LNCAP (cell line): ENCODE results near the gene IL1RAPL2.

Source experiments
- TF ChIP-seq, protein P1 (sequence below): fragments of 450-650 bp; IDR thresholded peaks from 2 replicates; pipeline ENCODE4 v1.5.1; 2017; ENCODE audit warnings: mild to moderate bottlenecking

IL1RAPL2 gene

GRCh38 chrX:105647749-105648148, 1081.8 kb downstream of the IL1RAPL2 start:
- TF ChIP-seq, protein P1, sequence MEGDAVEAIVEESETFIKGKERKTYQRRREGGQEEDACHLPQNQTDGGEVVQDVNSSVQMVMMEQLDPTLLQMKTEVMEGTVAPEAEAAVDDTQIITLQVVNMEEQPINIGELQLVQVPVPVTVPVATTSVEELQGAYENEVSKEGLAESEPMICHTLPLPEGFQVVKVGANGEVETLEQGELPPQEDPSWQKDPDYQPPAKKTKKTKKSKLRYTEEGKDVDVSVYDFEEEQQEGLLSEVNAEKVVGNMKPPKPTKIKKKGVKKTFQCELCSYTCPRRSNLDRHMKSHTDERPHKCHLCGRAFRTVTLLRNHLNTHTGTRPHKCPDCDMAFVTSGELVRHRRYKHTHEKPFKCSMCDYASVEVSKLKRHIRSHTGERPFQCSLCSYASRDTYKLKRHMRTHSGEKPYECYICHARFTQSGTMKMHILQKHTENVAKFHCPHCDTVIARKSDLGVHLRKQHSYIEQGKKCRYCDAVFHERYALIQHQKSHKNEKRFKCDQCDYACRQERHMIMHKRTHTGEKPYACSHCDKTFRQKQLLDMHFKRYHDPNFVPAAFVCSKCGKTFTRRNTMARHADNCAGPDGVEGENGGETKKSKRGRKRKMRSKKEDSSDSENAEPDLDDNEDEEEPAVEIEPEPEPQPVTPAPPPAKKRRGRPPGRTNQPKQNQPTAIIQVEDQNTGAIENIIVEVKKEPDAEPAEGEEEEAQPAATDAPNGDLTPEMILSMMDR, result no peak

DNA sequence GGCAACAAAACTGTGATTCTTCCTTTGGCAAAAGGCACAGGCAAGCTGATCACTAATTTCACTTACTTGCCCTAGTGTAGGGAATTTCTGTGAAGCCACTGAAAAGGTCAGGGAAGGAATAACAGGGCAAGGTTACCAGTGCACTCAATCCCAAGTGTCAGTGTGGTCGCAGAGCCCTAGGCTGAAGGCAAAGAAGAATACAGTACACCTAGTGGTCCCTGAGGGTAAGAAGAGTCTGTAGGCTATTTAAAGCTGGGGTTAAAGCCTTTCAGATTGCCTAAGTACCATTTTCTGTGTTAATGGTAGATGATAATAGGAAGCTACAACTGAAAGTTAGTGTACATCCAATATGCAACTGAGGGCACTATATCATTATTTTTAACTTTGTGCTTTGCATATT, 1082.7 kb downstream of the IL1RAPL2 start:
- TF ChIP-seq, protein P1, result no peak

GRCh38 chrX:105650577-105650976, 1084.6 kb downstream of the IL1RAPL2 start:
- TF ChIP-seq, protein P1, result no peak

- TF ChIP-seq, protein P1, result no peak
These were observed 1085.0 kb downstream of the IL1RAPL2 start for GRCh38 chrX:105650986-105651385.

DNA sequence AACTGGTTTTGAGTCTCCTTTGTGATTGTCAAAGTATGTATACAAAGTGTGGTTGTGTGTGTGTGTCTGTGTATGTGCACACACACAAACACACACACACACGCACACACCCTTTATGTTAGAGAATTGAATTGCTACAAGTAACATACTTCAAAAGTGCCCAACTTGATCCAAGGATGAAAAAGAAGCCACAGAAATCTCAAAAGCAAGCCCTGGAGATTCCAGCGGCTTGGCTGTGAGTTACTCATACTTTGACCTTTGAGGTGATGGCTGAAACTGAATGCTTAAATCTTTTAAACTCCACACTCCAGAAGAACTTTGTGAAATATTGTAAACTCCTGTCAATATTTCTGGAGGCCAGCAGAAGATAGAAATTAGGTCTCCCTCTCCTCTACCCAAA, 1087.9 kb downstream of the IL1RAPL2 start:
- TF ChIP-seq, protein P1, result no peak

DNA sequence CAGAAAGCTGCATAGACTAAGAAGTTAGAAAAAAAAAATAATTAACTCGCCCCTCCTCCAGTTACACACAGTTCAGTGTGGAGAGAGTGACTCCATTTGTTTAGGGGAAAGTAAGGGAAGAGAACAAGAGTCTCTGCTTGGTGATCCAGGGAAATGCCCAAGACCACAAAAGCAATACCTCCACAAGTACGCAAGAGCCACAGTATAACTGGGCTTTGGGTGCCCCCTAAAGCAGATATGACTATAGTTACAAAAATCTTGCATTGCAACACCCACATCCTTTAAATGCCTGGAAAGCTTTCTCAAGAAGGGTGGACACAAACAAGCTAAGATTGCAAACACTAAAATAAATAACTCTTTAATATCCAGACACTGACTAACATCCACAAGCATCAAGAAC, 1092.1 kb downstream of the IL1RAPL2 start:
- TF ChIP-seq, protein P1, result no peak

GRCh38 chrX:105662248-105662647, 1096.2 kb downstream of the IL1RAPL2 start:
- TF ChIP-seq, protein P1, result no peak

DNA sequence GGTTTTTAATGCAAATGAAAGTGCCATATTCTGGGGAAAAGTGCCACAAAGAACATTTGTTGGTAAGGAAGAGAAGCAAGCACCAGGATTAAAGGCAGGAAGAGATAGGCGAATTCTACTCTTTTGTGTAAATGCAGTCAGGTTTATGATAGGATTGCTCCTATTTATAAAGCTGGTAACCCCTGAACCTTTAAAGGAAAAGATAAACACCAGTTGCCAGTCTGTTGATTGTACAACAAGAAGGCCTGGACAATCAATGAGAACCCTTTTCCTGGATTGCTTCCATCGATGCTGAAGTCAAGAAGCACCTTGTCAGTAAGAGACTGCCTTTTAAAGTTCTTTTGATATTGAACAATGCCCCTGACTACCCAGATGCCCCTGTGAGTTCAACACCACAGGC, 1098.2 kb downstream of the IL1RAPL2 start:
- TF ChIP-seq, protein P1, result no peak
